Measurements from ENCODE around the gene ROCK2.

DNA sequence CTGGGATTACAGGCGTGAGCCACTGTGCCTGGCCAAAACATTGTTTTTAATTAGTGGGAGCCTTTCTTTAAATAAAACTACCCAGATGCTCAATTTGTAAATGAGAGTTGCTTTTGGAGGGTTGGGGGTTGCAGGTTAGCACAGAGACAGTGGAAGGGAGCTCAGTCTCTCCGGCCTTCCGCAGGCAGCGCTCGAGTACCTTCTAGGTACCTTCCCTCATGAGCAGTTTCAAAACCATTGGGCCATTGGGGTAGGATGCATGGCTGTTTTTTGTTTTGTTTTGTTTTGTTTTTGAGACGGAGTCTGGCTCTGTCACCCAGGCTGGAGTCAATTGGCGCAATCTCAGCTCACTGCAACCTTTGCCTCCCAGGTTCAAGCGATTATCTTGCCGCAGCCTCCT, 170.2 kb downstream of the ROCK2 start:
- TF ChIP-seq EP300 (IDR thresholded peaks at IDR 0.05) (no peak), POLR2A (IDR thresholded peaks at IDR 0.05) (no peak)
- TF ChIP-seq, protein P1, sequence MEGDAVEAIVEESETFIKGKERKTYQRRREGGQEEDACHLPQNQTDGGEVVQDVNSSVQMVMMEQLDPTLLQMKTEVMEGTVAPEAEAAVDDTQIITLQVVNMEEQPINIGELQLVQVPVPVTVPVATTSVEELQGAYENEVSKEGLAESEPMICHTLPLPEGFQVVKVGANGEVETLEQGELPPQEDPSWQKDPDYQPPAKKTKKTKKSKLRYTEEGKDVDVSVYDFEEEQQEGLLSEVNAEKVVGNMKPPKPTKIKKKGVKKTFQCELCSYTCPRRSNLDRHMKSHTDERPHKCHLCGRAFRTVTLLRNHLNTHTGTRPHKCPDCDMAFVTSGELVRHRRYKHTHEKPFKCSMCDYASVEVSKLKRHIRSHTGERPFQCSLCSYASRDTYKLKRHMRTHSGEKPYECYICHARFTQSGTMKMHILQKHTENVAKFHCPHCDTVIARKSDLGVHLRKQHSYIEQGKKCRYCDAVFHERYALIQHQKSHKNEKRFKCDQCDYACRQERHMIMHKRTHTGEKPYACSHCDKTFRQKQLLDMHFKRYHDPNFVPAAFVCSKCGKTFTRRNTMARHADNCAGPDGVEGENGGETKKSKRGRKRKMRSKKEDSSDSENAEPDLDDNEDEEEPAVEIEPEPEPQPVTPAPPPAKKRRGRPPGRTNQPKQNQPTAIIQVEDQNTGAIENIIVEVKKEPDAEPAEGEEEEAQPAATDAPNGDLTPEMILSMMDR (IDR thresholded peaks at IDR 0.05), result no peak
